NB4 (cell line): ENCODE data around the gene TRIM37.

Experiments used
- DNase-seq: peaks from one replicate; pipeline ENCODE4 v3.0.0; 2010; ENCODE audit warnings: low read depth
- H3K4me3 ChIP-seq: one replicate; pipeline ENCODE4 v1.5.1; 2011; ENCODE audit warnings: mild to moderate bottlenecking, low read depth, low read length, moderate library complexity
- MYC ChIP-seq: IDR thresholded peaks from 2 replicates; pipeline ENCODE4 v1.6.1; 2011; ENCODE audit warnings: low read depth, low read length
- POLR2A ChIP-seq: IDR thresholded peaks from 2 replicates; pipeline ENCODE4 v1.6.1; 2011; ENCODE audit warnings: mild to moderate bottlenecking; ENCODE audit not compliant: insufficient read length; ENCODE audit errors: extremely low read depth
- TF ChIP-seq, protein P1 (sequence below): IDR thresholded peaks from one replicate; pipeline ENCODE4 v1.5.1; 2012; ENCODE audit warnings: low read depth, low read length
- TF ChIP-seq, protein P2 (sequence below): IDR thresholded peaks from 2 replicates; pipeline ENCODE4 v1.6.1; 2011; ENCODE audit warnings: low read depth, low read length

The TRIM37 gene

DNA sequence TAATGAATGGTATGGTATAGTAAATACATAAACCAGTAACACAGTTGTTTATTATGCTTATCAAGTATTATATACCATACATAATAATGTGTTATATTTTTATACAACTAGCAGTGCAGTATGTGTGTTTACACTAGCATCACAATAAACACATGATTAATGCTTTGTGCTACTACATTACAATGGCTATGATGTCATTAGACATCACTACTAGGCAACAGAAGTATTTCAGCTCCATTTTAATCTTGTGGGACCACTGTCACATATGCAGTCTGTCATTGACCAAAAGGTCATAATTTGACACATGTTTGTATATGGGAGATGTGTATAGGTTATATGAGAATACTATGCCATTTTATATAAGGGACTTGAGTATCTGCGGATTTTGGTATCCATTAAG lies 32.7 kb downstream of the TRIM37 start:
- TF ChIP-seq, protein P1, sequence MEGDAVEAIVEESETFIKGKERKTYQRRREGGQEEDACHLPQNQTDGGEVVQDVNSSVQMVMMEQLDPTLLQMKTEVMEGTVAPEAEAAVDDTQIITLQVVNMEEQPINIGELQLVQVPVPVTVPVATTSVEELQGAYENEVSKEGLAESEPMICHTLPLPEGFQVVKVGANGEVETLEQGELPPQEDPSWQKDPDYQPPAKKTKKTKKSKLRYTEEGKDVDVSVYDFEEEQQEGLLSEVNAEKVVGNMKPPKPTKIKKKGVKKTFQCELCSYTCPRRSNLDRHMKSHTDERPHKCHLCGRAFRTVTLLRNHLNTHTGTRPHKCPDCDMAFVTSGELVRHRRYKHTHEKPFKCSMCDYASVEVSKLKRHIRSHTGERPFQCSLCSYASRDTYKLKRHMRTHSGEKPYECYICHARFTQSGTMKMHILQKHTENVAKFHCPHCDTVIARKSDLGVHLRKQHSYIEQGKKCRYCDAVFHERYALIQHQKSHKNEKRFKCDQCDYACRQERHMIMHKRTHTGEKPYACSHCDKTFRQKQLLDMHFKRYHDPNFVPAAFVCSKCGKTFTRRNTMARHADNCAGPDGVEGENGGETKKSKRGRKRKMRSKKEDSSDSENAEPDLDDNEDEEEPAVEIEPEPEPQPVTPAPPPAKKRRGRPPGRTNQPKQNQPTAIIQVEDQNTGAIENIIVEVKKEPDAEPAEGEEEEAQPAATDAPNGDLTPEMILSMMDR, result no peak
- TF ChIP-seq, protein P2, sequence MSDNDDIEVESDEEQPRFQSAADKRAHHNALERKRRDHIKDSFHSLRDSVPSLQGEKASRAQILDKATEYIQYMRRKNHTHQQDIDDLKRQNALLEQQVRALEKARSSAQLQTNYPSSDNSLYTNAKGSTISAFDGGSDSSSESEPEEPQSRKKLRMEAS, result no peak
- TF ChIP-seq POLR2A, result no peak
- no peak for TF ChIP-seq MYC
- DNase-seq, result no peak
- H3K4me3 ChIP-seq, result no peak overlapping the region

DNA sequence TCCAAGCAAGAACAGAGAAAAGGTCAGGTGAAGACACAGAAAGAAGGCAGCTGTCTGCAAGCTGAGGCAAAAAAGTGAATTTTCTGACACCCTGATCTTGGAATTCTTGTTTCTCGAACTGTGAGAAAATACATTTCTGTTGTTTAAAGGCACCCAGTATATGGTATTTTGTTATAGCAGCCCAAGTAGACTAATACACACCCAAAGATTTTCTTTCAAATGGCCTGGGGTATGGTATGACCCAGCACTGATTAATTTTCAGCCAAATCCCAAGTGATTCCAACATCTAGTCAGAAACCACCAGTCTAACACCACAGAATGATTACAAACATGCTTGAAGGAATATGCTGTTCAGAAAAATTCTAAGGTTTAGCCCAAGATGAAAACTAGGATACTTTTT lies 36.8 kb downstream of the TRIM37 start:
- no peak overlapping the region for H3K4me3 ChIP-seq
- no peak for TF ChIP-seq POLR2A
- TF ChIP-seq, protein P1, result no peak
- TF ChIP-seq MYC, result no peak
- TF ChIP-seq, protein P2, result no peak
- DNase-seq, result no peak

DNA sequence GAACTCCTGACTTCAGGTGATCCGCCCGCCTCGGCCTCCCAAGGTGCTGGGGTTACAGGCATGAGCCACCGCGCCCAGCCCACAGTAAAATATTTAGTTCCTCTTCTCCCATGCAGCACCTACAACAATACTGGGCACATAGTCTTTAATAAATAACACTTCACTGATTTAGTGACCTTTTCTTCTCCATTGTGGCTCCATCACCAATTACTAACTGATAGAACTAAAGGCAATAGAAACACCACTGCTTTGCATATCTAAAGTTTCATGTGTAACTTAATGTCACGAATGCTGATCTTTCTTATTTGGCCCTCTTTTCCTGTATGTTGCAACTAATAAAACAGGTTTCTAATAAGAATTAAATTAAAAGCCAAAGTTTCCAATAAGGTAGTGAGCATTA lies 38.9 kb downstream of the TRIM37 start:
- no peak overlapping the region for H3K4me3 ChIP-seq
- TF ChIP-seq POLR2A (no peak), MYC (no peak)
- TF ChIP-seq, protein P1, result no peak
- TF ChIP-seq, protein P2, result no peak
- DNase-seq, result no peak

GRCh38 chr17:59067340-59067739 lies 39.3 kb downstream of the TRIM37 start:
- TF ChIP-seq POLR2A (no peak), MYC (no peak)
- TF ChIP-seq, protein P1, result no peak
- TF ChIP-seq, protein P2, result no peak
- H3K4me3 ChIP-seq, result no peak overlapping the region
- DNase-seq, result no peak

GRCh38 chr17:59062509-59062908 lies 44.2 kb downstream of the TRIM37 start:
- TF ChIP-seq POLR2A (no peak), MYC (no peak)
- TF ChIP-seq, protein P1, result no peak
- TF ChIP-seq, protein P2, result no peak
- DNase-seq, result no peak
- no peak overlapping the region for H3K4me3 ChIP-seq

- TF ChIP-seq, protein P2, result no peak
- TF ChIP-seq MYC (no peak), POLR2A (no peak)
- TF ChIP-seq, protein P1, result no peak
Measured at GRCh38 chr17:59056857-59057256, 49.8 kb downstream of the TRIM37 start.

More at GRCh38 chr17:59056857-59057256, 49.8 kb downstream of the TRIM37 start:
- DNase-seq, result no peak
- no peak overlapping the region for H3K4me3 ChIP-seq
